H1 (cell line): Measurements from ENCODE around the gene RNF13. TPM values are rescaled to one million over a fixed set of nuclear protein-coding genes. Genes with fewer than 3 reads are reported as not detected.

Experiments
- CTCF ChIA-PET: fragments of 300-600 bp; sonication (Branson Sonifier 250); formaldehyde crosslinking; loops from one replicate; lab custom pipeline; 2021; ENCODE audit not compliant: partially characterized antibody; lab: Charles Lee
- POLR2A ChIA-PET: fragments of 300-600 bp; sonication (Branson Sonifier 250); formaldehyde crosslinking; loops from one replicate; lab custom pipeline; 2021; ENCODE audit warnings: inconsistent platforms; ENCODE audit not compliant: partially characterized antibody; lab: Charles Lee
- DNase-seq, 2 experiments: peaks; one replicate each; pipeline versions ENCODE4 v3.0.0 to v3.0.0-alpha.2; 2010 to 2022; ENCODE audit warnings: low spot score in 2 of 2, low read depth in 1 of 2, mixed read lengths in 1 of 2
- FAIRE-seq: peaks from 2 replicates; lab custom pipeline; 2011; peaks lifted over from hg19 to GRCh38; lab: Jason Lieb, UNC
- H2AFZ ChIP-seq: 2 replicates; pipeline ENCODE4 v1.8.1; 2012; ENCODE audit warnings: low read length, inconsistent platforms
- H2AK5ac ChIP-seq: 2 replicates; pipeline ENCODE4 v1.6.1; 2013; ENCODE audit warnings: low read depth, low read length
- H2BK120ac ChIP-seq: replicated peaks from 2 replicates; pipeline ENCODE3; 2013; ENCODE audit warnings: low read depth, low read length, inconsistent platforms
- H2BK12ac ChIP-seq: 2 replicates; pipeline ENCODE4 v1.6.1; 2013; ENCODE audit warnings: low read depth, low read length
- H2BK15ac ChIP-seq: 2 replicates; pipeline ENCODE4 v1.6.1; 2013; ENCODE audit warnings: low read length
- H2BK20ac ChIP-seq: 2 replicates; pipeline ENCODE4 v1.6.1; 2013; ENCODE audit warnings: low read length
- H2BK5ac ChIP-seq: 2 replicates; pipeline ENCODE4 v1.6.1; 2013; ENCODE audit warnings: low read depth, low read length
- H3K14ac ChIP-seq: 2 replicates; pipeline ENCODE4 v1.6.1; 2013; ENCODE audit warnings: inconsistent platforms; ENCODE audit not compliant: insufficient read length
- H3K18ac ChIP-seq: 2 replicates; pipeline ENCODE4 v1.6.1; 2013; ENCODE audit warnings: low read length; ENCODE audit errors: extremely low read depth
- H3K23ac ChIP-seq: 2 replicates; pipeline ENCODE4 v1.6.1; 2013; ENCODE audit warnings: inconsistent platforms; ENCODE audit not compliant: insufficient read length
- H3K23me2 ChIP-seq: 2 replicates; pipeline ENCODE4 v1.6.1; 2013; ENCODE audit warnings: low read depth, low read length
- H3K27ac ChIP-seq: 2 replicates; pipeline ENCODE4 v1.6.1; 2011; ENCODE audit warnings: low read depth, low read length, inconsistent platforms
- H3K27me3 ChIP-seq, 4 experiments: replicated peaks in 1 of 4; 1 replicate in 1 of 4; 2 replicates in 3 of 4; pipeline versions ENCODE4 v1.6.1 to v1.8.1; 2011 to 2013; ENCODE audit warnings: low read length in 3 of 4, mild to moderate bottlenecking in 3 of 4, inconsistent platforms in 2 of 4, mixed read lengths in 2 of 4, moderate library complexity in 1 of 4; ENCODE audit not compliant: control insufficient read depth in 3 of 4, insufficient read depth in 3 of 4; ENCODE audit errors: extremely low read depth in 1 of 4
- H3K36me3 ChIP-seq, 4 experiments: 2 replicates each; pipeline versions ENCODE4 v1.6.1 to v1.8.1; 2011 to 2013; ENCODE audit warnings: mild to moderate bottlenecking in 4 of 4, low read length in 3 of 4, moderate library complexity in 2 of 4, control low read depth in 1 of 4, inconsistent platforms in 1 of 4; ENCODE audit not compliant: insufficient read depth in 4 of 4, control insufficient read depth in 2 of 4
- H3K4ac ChIP-seq: replicated peaks from 2 replicates; pipeline ENCODE3; 2013; ENCODE audit warnings: low read length, low read depth, mixed read lengths, inconsistent platforms; ENCODE audit not compliant: insufficient read length
- H3K4me1 ChIP-seq, 4 experiments: replicated peaks in 1 of 4; 1 replicate in 1 of 4; 2 replicates in 3 of 4; pipeline versions ENCODE4 v1.6.1 to v1.8.1; 2011 to 2013; ENCODE audit warnings: low read length in 3 of 4, inconsistent platforms in 2 of 4, mixed read lengths in 1 of 4; ENCODE audit not compliant: insufficient read depth in 4 of 4, control insufficient read depth in 3 of 4
- H3K4me2 ChIP-seq, 2 experiments: 2 replicates each; pipeline versions ENCODE4 v1.6.1 to v1.8.1; 2011 to 2013; ENCODE audit warnings: low read depth in 2 of 2, low read length in 2 of 2, control low read depth in 1 of 2, inconsistent platforms in 1 of 2, mild to moderate bottlenecking in 1 of 2; ENCODE audit not compliant: insufficient read depth in 1 of 2
- H3K4me3 ChIP-seq, 4 experiments: fragments of 200-600, 300-600 bp in 1 of 4; sonication (generic), shearing (Covaris generic), sonication (Bioruptor Twin) in 1 of 4; 2 replicates each; pipeline versions ENCODE4 v1.5.1 to v1.8.1; 2011 to 2016; ENCODE audit warnings: low read length in 4 of 4, low read depth in 3 of 4, control low read depth in 2 of 4, inconsistent platforms in 2 of 4, mild to moderate bottlenecking in 2 of 4, mixed read lengths in 1 of 4, moderate library complexity in 1 of 4; ENCODE audit not compliant: insufficient read depth in 2 of 4; ENCODE audit errors: extremely low read depth in 1 of 4
- H3K56ac ChIP-seq: replicated peaks from 2 replicates; pipeline ENCODE3; 2013; ENCODE audit warnings: low read depth, mild to moderate bottlenecking, mixed read lengths, low read length, inconsistent platforms; ENCODE audit not compliant: insufficient read length
- H3K79me1 ChIP-seq: 2 replicates; pipeline ENCODE4 v1.6.1; 2013; ENCODE audit warnings: low read depth, low read length, control low read depth
- H3K79me2 ChIP-seq, 2 experiments: 2 replicates each; pipeline versions ENCODE4 v1.6.1 to v1.8.1; 2012 to 2013; ENCODE audit warnings: low read length in 2 of 2, mild to moderate bottlenecking in 2 of 2, inconsistent platforms in 1 of 2; ENCODE audit not compliant: insufficient read depth in 2 of 2, control insufficient read depth in 1 of 2
- H3K9ac ChIP-seq, 4 experiments: replicated peaks in 1 of 4; 1 replicate in 1 of 4; 2 replicates in 3 of 4; pipeline versions ENCODE4 v1.6.1 to v1.8.1; 2011 to 2013; ENCODE audit warnings: low read depth in 3 of 4, low read length in 3 of 4, control low read depth in 2 of 4, mild to moderate bottlenecking in 2 of 4, moderate library complexity in 2 of 4, inconsistent platforms in 1 of 4; ENCODE audit errors: extremely low read depth in 1 of 4
- H3K9me3 ChIP-seq, 2 experiments: 2 replicates each; pipeline versions ENCODE4 v1.6.1 to v1.8.1; 2012 to 2013; ENCODE audit warnings: mild to moderate bottlenecking in 2 of 2, moderate library complexity in 2 of 2, control low read depth in 1 of 2, inconsistent platforms in 1 of 2, low read depth in 1 of 2, low read length in 1 of 2, mixed read lengths in 1 of 2; ENCODE audit not compliant: insufficient read depth in 2 of 2
- H4K20me1 ChIP-seq, 2 experiments: replicated peaks in 1 of 2; 2 replicates each; pipeline versions ENCODE3 to v1.8.1; 2011 to 2013; ENCODE audit warnings: inconsistent platforms in 2 of 2, low read length in 2 of 2, mild to moderate bottlenecking in 1 of 2; ENCODE audit not compliant: insufficient read depth in 2 of 2, control insufficient read depth in 1 of 2
- H4K5ac ChIP-seq: 2 replicates; pipeline ENCODE4 v1.6.1; 2013; ENCODE audit warnings: low read length, low read depth, mixed read lengths, inconsistent platforms; ENCODE audit not compliant: insufficient read length
- H4K8ac ChIP-seq: 2 replicates; pipeline ENCODE4 v1.8.0; 2013; ENCODE audit warnings: mild to moderate bottlenecking, moderate library complexity, low read length, inconsistent platforms; ENCODE audit not compliant: insufficient read depth; ENCODE audit errors: extremely low read depth
- H4K91ac ChIP-seq: replicated peaks from 2 replicates; pipeline ENCODE3; 2013; ENCODE audit warnings: low read length, mixed read lengths, inconsistent platforms; ENCODE audit not compliant: insufficient read length
- EGR1 ChIP-seq: IDR thresholded peaks from 2 replicates; pipeline ENCODE4 v1.6.1; 2011; ENCODE audit warnings: low read depth, low read length, borderline replicate concordance
- POLR2A ChIP-seq, 2 experiments: IDR thresholded peaks; 1 replicate in 1 of 2; 2 replicates in 1 of 2; pipeline ENCODE4 v1.6.1; 2011; ENCODE audit warnings: low read depth in 2 of 2, low read length in 2 of 2, mild to moderate bottlenecking in 2 of 2; ENCODE audit errors: control extremely low read depth in 1 of 2
- RAD21 ChIP-seq, 2 experiments: IDR thresholded peaks in 1 of 2; conservative IDR thresholded peaks in 1 of 2; 2 replicates each; pipeline ENCODE4 v1.6.1; 2011; ENCODE audit warnings: low read depth in 2 of 2, low read length in 2 of 2, improper control_type of control experiment in 1 of 2, inconsistent platforms in 1 of 2, mild to moderate bottlenecking in 1 of 2, moderate library complexity in 1 of 2
- WGBS, 2 experiments: shearing (Covaris generic) in 1 of 2; methylation state at CpG; one replicate each; pipeline versions ENCODE4 v1.1.6 to v1.1.7; 2013 to 2015; ENCODE audit warnings: low lambda C conversion rate in 2 of 2, mixed read lengths in 2 of 2, inconsistent platforms in 1 of 2, low coverage in 1 of 2, missing lambda C conversion rate in 1 of 2; ENCODE audit not compliant: insufficient replicate concordance in 2 of 2, insufficient coverage in 1 of 2, insufficient read length in 1 of 2; ENCODE audit errors: extremely low coverage in 1 of 2, missing lambda C conversion rate in 1 of 2; 5-methylcytosine and 5-hydroxymethylcytosine counted together
- polyA plus RNA-seq, 7 experiments: library from polyadenylated mRNA; depleted of rRNA in 3 of 7; stranded (reverse) in 5 of 7; unstranded in 2 of 7; fragments of >200 nt in 5 of 7; fragments of 200-250 nt in 2 of 7; gene quantifications; 1 replicate in 5 of 7; 2 replicates in 1 of 7; 4 replicates in 1 of 7; pipeline versions ENCODE4 v1.2.1 to v1.2.3, GENCODE V29; 2011 to 2013; ENCODE audit warnings: missing spikeins in 2 of 7, mixed read lengths in 2 of 7
- total RNA-seq: library from RNA; stranded (reverse); fragmentation: NEBNext Ultra II Directional; extraction: Animal tissue kit (Norgen Biotek cat#: 25700); gene quantifications from 2 replicates; pipeline ENCODE4 v1.2.1, GENCODE V29; 2021
- TF ChIP-seq, protein P1 (sequence below), 3 experiments: IDR thresholded peaks; 1 replicate in 2 of 3; 2 replicates in 1 of 3; pipeline versions ENCODE4 v1.5.1 to v1.6.1; 2011; ENCODE audit warnings: low read length in 3 of 3, mild to moderate bottlenecking in 3 of 3, inconsistent platforms in 2 of 3, low read depth in 1 of 3, moderate library complexity in 1 of 3; ENCODE audit not compliant: insufficient read depth in 1 of 3; ENCODE audit errors: control extremely low read depth in 1 of 3

The RNF13 gene
- total and polyA plus RNA-seq, 2 of the 8 experiments (the other 6 are each of a cell fraction or from before 2014, with no cell fraction given), result 19.4 to 35.4 TPM

DNA sequence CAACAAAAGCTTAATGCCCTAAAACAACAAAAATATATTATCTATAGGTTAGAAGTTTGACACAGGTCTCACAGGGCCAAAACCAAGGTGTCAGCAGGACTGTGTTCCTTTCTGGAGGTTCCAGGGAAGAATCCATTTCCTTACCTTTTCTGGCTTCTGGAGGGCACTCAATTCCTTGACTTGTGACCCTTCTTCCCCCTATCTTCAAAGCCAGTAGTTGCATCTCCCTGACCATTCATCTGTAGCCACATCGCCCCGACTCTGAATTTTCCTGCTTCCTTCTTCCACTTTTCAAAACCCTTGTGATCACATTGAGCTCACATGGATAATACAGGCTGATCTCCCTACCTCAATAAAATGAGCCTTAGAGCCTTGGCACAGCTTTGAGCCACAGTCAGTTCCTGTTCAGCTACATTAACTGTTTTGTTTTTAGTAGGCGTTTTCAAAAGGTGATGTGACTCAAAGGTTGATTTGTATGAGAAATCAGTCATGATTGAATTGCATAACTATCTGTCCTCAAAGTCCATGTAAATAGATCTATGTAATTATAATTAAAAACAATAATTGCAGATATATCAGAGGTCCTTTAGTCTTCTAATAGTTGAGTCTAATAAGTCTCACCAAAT, 145.3 kb downstream of the RNF13 start:
- Histone ChIP-seq H3K14ac (no peak overlapping the region), H3K27ac (no peak overlapping the region), H3K4me1 (peaks cover 0 to 4% (median 2%) of the 10 kb centered on the region in 4 experiments; a peak in 3 of 7 replicates), H4K5ac (no peak overlapping the region), H2BK5ac (no peak overlapping the region), H3K36me3 (peaks cover 0 to 25% (median 2%) of the 10 kb centered on the region in 4 experiments; a peak in 3 of 8 replicates), H4K20me1 (peaks cover 4 to 5% of the 10 kb centered on the region in 2 experiments), H2BK15ac (no peak overlapping the region), H3K23ac (no peak overlapping the region), H3K27me3 (no peaks in the 10 kb centered on the region), H4K91ac (no peak overlapping the region), H3K79me1 (no peaks in the 10 kb centered on the region), H3K4ac (no peak overlapping the region), H3K23me2 (no peaks in the 10 kb centered on the region), H3K4me2 (no peak overlapping the region), H3K18ac (no peak overlapping the region), H3K9me3 (no peaks in the 10 kb centered on the region), H2AFZ (no peak overlapping the region), H3K9ac (no peak overlapping the region), H2AK5ac (no peak overlapping the region), H3K79me2 (peaks cover 0 to 45% of the 10 kb centered on the region in 2 experiments; a peak in 2 of 4 replicates), H3K4me3 (no peak overlapping the region), H2BK120ac (no peak overlapping the region), H4K8ac (no peak overlapping the region), H2BK12ac (no peak overlapping the region), H2BK20ac (no peak overlapping the region), H3K56ac (no peak overlapping the region)
- FAIRE-seq (no peak), DNase-seq (no peak)
- TF ChIP-seq RAD21 (IDR thresholded peaks at IDR 0.05 in 1 of 2, conservative IDR thresholded peaks at IDR 0.05 in 1 of 2; ENCODE audit: low read depth in 2 of 2, low read length in 2 of 2) (peak; percentile 1 to 32; a peak in 1 of 4 replicates), EGR1 (no peak), POLR2A (IDR thresholded peaks at IDR 0.05; ENCODE audit: control extremely low read depth in 1 of 2, low read depth in 2 of 2, low read length in 2 of 2) (peak in 1 of 2 experiments; percentile 38; a peak in 1 of 3 replicates)
- TF ChIP-seq, protein P1, sequence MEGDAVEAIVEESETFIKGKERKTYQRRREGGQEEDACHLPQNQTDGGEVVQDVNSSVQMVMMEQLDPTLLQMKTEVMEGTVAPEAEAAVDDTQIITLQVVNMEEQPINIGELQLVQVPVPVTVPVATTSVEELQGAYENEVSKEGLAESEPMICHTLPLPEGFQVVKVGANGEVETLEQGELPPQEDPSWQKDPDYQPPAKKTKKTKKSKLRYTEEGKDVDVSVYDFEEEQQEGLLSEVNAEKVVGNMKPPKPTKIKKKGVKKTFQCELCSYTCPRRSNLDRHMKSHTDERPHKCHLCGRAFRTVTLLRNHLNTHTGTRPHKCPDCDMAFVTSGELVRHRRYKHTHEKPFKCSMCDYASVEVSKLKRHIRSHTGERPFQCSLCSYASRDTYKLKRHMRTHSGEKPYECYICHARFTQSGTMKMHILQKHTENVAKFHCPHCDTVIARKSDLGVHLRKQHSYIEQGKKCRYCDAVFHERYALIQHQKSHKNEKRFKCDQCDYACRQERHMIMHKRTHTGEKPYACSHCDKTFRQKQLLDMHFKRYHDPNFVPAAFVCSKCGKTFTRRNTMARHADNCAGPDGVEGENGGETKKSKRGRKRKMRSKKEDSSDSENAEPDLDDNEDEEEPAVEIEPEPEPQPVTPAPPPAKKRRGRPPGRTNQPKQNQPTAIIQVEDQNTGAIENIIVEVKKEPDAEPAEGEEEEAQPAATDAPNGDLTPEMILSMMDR (IDR thresholded peaks at IDR 0.05; ENCODE audit: control extremely low read depth in 1 of 3, insufficient read depth in 1 of 3, low read depth in 1 of 3, low read length in 3 of 3), result peak in 1 of 3 experiments; percentile 52; a peak in 2 of 4 replicates
- POLR2A ChIA-PET, result interaction anchor here (0.9 to 3.0 kb wide), 8 partner anchors 8 to 292 kb away, joined by 3 to 20 read pairs (median 3); partner anchors contain the start of gene PFN2
- CTCF ChIA-PET, result interaction anchor here (0.7 to 2.9 kb wide), 23 partner anchors 8 to 281 kb away, joined by 3 to 21 read pairs (median 4); no protein-coding TSS in a partner anchor
- 95% methylated on average over 3 of the region's 3 CpGs; no CpG with 5 or more reads in 1 of the 2 experiments for WGBS, 2 experiments
